NCI-H1694 treated with DMSO at 0.1 percent for 48 hours (cell line): Measurements from ENCODE around the gene EYS.
"Not testable (repeated sequence)": the region's sequence is repeated elsewhere in the genome, so short reads cannot be mapped to it uniquely, and the experiment has no call there.

Experiments used
- DNase-seq: peaks from one replicate; lab custom pipeline; 2025; lab: John Stamatoyannopoulos, UW

EYS gene

GRCh38 chr6:65452333-65452732 lies 254.7 kb downstream of the EYS start:
- no peak for DNase-seq

- no peak for DNase-seq
Measured at GRCh38 chr6:65450451-65450850, 256.6 kb downstream of the EYS start.

DNA sequence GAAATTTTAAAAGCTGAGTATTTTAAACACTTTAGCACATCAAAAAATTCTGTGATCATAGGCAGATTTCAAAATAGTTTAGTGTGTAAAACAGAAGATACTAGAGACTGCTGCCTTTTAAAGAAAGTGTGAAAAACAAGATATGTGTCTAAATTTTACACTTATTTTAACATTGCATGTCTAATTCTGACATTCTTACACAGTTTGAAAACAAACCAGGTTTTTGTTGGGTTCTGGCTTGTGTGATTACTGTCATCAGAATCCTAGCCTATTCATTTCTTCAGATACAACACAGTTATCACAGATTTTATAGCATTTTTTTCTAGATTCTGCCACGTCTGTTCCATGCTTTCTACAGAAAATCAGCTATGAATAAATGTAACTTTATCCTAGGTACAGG lies 257.1 kb downstream of the EYS start:
- no peak for DNase-seq

GRCh38 chr6:65448866-65449265 lies 258.2 kb downstream of the EYS start:
- DNase-seq, result no peak

DNA sequence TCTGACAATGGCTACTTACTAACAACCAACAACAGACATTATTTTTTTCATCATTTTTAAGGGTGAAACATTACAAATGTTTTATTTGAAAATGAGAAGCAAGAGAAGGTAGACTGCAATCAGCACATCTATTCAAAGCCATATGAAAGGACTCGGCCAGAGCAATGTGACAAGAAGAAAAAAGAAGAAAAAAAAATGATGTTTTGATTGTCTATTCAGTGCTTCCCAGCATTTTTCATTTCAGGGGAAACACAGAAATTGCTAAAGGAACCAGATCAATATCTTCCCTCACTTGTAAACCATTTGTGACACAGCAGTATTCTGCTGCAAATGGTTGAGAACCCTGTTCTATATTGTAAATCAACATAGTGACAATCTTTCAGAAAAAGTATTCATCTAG lies 270.7 kb downstream of the EYS start:
- no peak for DNase-seq

DNA sequence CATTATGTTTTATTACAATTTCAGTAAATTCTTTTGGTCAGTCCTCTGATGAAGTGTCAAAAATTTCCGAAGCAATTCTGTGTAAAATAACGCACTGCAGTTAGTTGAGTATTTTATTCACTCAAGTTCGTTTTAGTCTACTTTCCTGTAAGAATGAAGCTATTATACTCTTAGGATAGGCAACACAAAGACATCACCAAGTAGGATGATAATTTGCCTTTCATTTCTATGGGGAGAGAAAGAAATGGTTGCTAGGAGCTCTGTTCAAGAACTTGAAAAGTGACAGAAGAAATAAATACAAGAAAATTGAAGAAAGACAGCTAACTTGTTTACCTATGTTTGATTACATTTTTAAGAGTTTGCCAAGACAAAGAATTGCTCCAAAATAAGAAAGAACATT lies 290.4 kb downstream of the EYS start:
- DNase-seq, result no peak

DNA sequence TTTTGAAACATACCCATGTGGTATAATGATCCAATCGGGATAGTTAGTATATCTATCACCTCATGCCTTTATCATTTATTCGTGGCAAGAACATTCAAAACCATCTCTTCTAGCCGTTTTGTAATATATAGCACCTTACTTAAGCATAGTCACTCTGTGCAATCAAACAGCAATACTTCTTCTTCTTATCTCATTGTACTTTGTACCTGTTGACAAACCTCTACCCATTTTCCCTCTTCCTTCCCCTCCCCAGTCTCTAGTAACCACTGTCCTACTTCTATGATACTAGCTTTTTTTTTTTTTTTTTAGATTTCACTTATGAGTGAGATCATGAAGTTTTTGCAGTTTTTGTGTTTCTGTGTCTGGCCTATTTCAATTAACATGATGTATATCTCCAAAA lies 296.7 kb downstream of the EYS start:
- DNase-seq, result no peak

DNA sequence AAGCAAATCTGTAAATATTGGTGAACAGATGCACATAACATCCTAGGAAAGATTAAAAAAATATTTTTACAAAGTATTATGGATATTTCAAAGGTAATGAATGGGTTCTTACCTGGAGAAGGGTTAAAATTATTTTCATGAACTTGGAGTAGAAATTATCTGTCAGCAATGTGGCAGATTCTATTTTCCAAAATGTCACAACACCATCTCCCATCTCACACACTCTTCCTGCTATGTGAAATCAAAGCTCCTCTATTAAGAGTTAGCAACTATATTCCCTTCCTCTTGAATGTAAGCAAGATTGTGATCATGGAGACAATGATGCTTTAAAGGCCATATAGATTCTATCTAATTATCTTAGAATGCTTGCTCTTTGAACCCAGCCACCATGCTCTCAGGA lies 304.5 kb downstream of the EYS start:
- no peak for DNase-seq

GRCh38 chr6:65399355-65400084 lies 307.5 kb downstream of the EYS start:
- DNase-seq, result no peak

DNA sequence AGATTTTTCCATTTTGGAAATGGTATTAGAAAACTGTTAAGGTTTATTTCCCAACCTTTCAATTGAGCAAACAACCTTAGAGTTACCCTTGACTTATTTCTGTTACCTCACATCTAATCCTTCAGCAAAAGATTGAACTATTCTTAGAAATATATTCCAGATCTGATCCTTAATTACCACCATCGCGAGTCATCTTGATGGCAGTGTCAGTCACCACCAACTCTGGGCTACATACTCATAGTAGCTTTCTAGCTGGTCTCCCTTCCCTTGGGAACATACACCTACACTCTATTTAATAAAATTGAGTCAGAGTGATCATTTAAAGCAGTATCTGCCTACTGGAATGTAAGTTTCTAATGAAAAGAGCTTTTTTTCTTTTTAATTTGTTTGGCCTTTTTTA lies 308.2 kb downstream of the EYS start:
- no peak for DNase-seq

DNA sequence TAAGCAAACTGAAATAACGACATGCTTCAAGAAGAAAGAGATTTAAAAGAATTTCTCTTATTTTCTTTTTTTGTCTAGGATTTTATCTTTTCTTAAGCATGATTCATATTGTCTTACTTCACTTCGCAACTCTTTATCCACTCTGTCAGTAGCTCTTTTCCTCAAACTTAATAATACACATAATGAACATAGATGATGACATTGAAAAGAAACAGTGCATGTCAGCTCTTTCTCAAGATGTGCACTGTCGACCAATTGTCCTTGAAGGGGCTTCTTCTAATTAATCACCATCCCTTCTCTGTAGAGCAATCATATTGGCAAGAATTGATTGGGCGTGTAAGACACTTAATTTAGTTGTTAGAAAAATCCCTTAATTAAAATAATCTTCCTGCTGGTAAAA lies 356.5 kb downstream of the EYS start:
- no peak for DNase-seq

DNA sequence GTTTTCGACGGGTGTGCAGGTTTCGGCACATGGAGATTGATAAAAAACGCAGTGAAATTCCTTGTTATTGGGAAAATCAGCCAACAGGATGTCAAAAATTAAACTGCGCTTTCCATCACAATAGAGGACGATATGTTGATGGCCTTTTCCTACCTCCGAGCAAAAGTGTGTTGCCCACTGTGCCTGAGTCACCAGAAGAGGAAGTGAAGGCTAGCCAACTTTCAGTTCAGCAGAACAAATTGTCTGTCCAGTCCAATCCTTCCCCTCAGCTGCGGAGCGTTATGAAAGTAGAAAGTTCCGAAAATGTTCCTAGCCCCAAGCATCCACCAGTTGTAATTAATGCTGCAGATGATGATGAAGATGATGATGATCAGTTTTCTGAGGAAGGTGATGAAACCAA lies 404.4 kb downstream of the EYS start:
- DNase-seq, result not testable (repeated sequence)

- no peak for DNase-seq
Measured at GRCh38 chr6:65299236-65299635, 407.8 kb downstream of the EYS start.

DNA sequence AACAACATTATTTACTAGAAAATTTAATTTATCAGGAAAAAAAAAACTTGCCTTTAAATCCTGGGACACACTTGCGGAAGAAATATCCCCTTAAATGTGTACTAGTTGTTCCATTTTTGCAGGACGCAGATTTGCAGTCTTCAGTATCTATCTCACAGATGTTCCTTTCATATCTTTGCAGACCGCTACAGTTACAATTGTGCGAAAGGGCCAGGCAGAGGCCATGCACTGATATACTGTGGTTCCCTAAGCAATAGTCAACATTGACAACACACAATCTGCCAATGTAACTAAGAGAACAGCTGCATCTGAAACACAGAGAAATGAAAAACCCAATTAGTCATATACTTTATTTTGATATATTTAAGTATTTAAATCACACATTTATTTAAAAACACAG lies 411.2 kb downstream of the EYS start:
- DNase-seq, result no peak

GRCh38 chr6:65289491-65289890 lies 417.5 kb downstream of the EYS start:
- no peak for DNase-seq

GRCh38 chr6:65285275-65285674 lies 421.8 kb downstream of the EYS start:
- no peak for DNase-seq

DNA sequence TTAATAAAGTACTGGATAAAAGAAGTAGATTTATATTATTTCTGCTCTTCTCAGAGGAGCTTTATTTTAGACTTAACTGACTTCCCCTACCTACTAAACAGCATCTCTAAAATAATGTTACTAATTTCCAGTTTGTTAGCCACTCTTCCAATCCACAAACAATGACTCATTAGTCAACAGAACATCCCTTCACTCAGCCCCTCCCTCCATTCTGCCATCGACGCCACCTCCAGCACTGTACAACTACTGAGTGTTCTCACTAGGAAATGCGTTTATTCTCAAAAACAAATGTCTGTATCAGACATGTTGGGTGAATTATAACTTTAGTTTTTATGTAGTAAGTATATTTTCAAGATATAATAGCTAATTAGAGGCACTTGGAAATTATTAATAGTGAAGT lies 427.0 kb downstream of the EYS start:
- DNase-seq, result no peak

DNA sequence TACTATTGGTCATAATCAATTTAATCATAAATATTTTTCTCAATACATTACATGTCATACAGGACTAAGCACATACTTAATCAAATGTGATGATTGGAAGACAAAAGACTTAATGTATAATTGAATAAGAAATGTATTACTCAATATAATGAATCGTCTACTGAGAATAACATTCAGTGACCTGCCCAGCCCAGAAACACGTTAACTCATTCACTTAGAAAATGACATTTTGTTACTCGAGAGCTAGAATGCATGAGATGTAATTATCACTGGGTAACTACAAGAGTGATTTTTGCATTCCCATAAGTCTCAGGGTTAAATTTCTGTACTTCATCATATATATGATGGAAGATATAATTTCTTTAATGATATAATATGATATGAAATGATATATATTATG lies 444.8 kb downstream of the EYS start:
- no peak for DNase-seq

DNA sequence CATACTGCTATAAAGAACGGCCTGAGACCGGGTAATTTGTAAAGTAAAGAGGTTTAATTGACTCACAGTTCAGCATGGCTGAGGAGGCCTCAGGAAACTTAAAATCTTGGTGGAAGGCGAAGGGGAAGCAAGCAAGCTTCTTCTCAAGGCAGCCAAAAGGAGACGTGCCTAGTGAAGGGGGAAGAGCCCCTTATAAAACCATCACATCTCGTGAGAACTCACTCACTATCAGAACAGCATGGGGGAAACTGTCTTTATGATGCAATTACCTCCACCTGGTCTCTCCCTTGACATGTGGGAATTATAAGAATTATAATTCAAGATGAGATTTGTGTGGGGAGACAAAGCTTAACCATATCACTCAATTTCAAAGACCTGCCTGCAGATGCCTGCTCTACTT lies 447.0 kb downstream of the EYS start:
- no peak for DNase-seq

GRCh38 chr6:65259059-65259458 lies 448.0 kb downstream of the EYS start:
- DNase-seq, result no peak

- DNase-seq, result no peak
Measured at GRCh38 chr6:65253041-65253440, 454.0 kb downstream of the EYS start.

- no peak for DNase-seq
Measured at GRCh38 chr6:65248101-65248610, 458.9 kb downstream of the EYS start.

- DNase-seq, result no peak
Measured at GRCh38 chr6:65231616-65232015, 475.4 kb downstream of the EYS start.

DNA sequence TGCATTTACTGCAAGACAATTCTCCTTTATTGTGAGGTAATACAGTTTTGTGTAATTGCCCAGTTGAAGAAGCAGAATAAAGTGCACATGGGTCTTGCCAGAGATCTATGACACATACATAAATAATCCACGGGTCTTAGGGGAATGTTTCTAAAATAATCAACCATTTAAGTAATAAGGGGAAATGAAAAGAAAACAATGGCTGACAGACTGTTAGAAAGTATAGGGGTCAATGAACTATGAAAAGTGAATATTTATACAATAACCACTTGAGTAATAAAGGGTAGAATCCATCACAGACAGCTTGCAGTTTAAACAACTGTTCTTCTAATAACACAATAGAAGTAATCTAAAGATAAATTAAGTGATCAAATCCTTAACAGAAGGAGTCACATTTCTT lies 477.2 kb downstream of the EYS start:
- DNase-seq, result no peak
